ENCODE measurements around the gene EIF3I. TPM values are rescaled to one million over a fixed set of nuclear protein-coding genes. Genes with fewer than 3 reads are reported as not detected.

EIF3I gene
- total and polyA plus RNA-seq, 2 of the 13 experiments (the other 11 are each of a cell fraction or from before 2014, with no cell fraction given), result 210 to 223 TPM

- CTCF ChIA-PET (ENCODE audit: low intra/inter-chr PET ratio, low total read pairs), result no interaction called here
- no peak for FAIRE-seq
- 42% methylated on average over 4 of the region's 4 CpGs for WGBS (ENCODE audit: low lambda C conversion rate)
- no peaks in the 10 kb centered on the region for H3K79me2 ChIP-seq (ENCODE audit: insufficient read depth, low read length)
- no peak overlapping the region for H3K27ac ChIP-seq (ENCODE audit: extremely low read length, insufficient read depth, low read length)
- TF ChIP-seq ZSCAN30 (CRISPR knock-in tag; IDR thresholded peaks at IDR 0.05) (no peak), EEA1 (CRISPR knock-in tag; IDR thresholded peaks at IDR 0.05; ENCODE audit: borderline replicate concordance) (no peak), ZBTB39 (CRISPR knock-in tag; IDR thresholded peaks at IDR 0.05) (no peak), ZNF83 (CRISPR knock-in tag; IDR thresholded peaks at IDR 0.05; ENCODE audit: borderline replicate concordance) (no peak), SMYD3 (CRISPR knock-in tag; IDR thresholded peaks at IDR 0.05) (no peak), ZSCAN9 (CRISPR knock-in tag; IDR thresholded peaks at IDR 0.05; ENCODE audit: borderline replicate concordance) (no peak), MXD1 (CRISPR knock-in tag; IDR thresholded peaks at IDR 0.05) (no peak), ZNF629 (CRISPR knock-in tag; conservative IDR thresholded peaks at IDR 0.05) (no peak)
- TF ChIP-seq, protein P1, sequence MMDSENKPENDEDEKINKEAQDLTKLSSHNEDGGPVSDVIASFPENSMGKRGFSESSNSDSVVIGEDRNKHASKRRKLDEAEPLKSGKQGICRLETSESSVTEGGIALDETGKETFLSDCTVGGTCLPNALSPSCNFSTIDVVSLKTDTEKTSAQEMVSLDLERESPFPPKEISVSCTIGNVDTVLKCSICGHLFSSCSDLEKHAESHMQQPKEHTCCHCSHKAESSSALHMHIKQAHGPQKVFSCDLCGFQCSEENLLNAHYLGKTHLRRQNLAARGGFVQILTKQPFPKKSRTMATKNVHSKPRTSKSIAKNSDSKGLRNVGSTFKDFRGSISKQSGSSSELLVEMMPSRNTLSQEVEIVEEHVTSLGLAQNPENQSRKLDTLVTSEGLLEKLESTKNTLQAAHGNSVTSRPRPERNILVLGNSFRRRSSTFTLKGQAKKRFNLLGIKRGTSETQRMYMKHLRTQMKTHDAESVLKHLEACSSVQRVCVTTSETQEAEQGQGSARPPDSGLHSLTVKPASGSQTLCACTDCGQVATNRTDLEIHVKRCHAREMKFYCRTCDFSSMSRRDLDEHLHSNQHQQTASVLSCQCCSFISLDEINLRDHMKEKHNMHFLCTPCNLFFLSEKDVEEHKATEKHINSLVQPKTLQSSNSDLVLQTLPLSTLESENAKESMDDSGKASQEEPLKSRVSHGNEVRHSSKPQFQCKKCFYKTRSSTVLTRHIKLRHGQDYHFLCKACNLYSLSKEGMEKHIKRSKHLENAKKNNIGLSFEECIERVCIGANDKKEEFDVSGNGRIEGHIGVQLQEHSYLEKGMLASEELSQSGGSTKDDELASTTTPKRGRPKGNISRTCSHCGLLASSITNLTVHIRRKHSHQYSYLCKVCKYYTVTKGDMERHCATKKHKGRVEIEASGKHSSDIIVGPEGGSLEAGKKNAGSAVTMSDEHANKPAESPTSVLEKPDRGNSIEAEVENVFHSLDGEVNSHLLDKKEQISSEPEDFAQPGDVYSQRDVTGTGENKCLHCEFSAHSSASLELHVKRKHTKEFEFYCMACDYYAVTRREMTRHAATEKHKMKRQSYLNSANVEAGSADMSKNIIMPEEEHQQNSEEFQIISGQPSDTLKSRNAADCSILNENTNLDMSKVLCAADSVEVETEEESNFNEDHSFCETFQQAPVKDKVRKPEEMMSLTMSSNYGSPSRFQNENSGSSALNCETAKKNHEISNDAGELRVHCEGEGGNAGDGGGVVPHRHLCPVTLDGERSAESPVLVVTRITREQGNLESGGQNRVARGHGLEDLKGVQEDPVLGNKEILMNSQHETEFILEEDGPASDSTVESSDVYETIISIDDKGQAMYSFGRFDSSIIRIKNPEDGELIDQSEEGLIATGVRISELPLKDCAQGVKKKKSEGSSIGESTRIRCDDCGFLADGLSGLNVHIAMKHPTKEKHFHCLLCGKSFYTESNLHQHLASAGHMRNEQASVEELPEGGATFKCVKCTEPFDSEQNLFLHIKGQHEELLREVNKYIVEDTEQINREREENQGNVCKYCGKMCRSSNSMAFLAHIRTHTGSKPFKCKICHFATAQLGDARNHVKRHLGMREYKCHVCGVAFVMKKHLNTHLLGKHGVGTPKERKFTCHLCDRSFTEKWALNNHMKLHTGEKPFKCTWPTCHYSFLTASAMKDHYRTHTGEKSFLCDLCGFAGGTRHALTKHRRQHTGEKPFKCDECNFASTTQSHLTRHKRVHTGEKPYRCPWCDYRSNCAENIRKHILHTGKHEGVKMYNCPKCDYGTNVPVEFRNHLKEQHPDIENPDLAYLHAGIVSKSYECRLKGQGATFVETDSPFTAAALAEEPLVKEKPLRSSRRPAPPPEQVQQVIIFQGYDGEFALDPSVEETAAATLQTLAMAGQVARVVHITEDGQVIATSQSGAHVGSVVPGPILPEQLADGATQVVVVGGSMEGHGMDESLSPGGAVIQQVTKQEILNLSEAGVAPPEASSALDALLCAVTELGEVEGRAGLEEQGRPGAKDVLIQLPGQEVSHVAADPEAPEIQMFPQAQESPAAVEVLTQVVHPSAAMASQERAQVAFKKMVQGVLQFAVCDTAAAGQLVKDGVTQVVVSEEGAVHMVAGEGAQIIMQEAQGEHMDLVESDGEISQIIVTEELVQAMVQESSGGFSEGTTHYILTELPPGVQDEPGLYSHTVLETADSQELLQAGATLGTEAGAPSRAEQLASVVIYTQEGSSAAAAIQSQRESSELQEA (CRISPR knock-in tag; IDR thresholded peaks at IDR 0.05; ENCODE audit: not compliant biosample characterization), result no peak
- BruUV-seq (replicated peaks), result no TSS peak
- H3K9ac ChIP-seq (ENCODE audit: insufficient read depth, low read depth, low read length), result no peak overlapping the region
- peaks cover 42% of the 10 kb centered on the region for H3K4me1 ChIP-seq (ENCODE audit: insufficient read depth, low read length)
- no peak overlapping the region for H2AFZ ChIP-seq (ENCODE audit: low read length)
- no peak overlapping the region for H3K4me3 ChIP-seq (replicated peaks in 1 of 3; ENCODE audit: insufficient read depth in 1 of 3, low read depth in 2 of 3, low read length in 3 of 3)
- 0 out of 5 replicates have a peak, but pooled peaks cover 0 to 2% of the 10 kb centered on the region in 2 experiments for H3K27me3 ChIP-seq (ENCODE audit: control insufficient read depth in 1 of 2, insufficient read depth in 2 of 2, low read length in 2 of 2)
- in situ Hi-C loops (cut with HindIII; ENCODE audit: extremely low pct_ligation_motif_present, low pct_unique_long_range_greater_than_20kb), result no loop called here
- no peaks in the 10 kb centered on the region for H4K20me1 ChIP-seq (ENCODE audit: insufficient read depth, low read length)
- no peak for DNase-seq (ENCODE audit: low spot score)
- H3K36me3 ChIP-seq (replicated peaks in 1 of 2; ENCODE audit: control insufficient read depth in 1 of 2, insufficient read depth in 2 of 2, low read length in 2 of 2), result no peaks in the 10 kb centered on the region
- no peak for ATAC-seq
- intact Hi-C loops (cut with micrococcal nuclease; ENCODE audit: unreplicated experiment), result no loop called here
- no peak overlapping the region for H3K4me2 ChIP-seq (ENCODE audit: low read depth, low read length)
- POLR2A ChIA-PET, result no interaction called here
- H3K9me3 ChIP-seq (ENCODE audit: low read length), result no peaks in the 10 kb centered on the region
Observed at GRCh38 chr1:32263744-32264143, 41.5 kb downstream of the EIF3I start.

All from HepG2 (cell line).